Fibroblast of lung (primary cell): ENCODE data around the gene MORN1. TPM values are rescaled to one million over a fixed set of nuclear protein-coding genes. Genes with fewer than 3 reads are reported as not detected.
A peak's percentile ranks its signal among the peaks of the same experiment; 100 is the strongest.

Source experiments
- DNase-seq, 2 donors: peaks; one replicate each; pipeline versions ENCODE4 v3.0.0 to v3.0.0-alpha.2; 2010; ENCODE audit warnings: low read depth in 2 of 2
- H2AFZ ChIP-seq: 2 replicates; pipeline ENCODE4 v1.5.1; 2012; ENCODE audit warnings: low read length, control low read depth, inconsistent platforms
- H3K27ac ChIP-seq: 2 replicates; pipeline ENCODE4 v1.5.1; 2011; ENCODE audit warnings: low read length, control low read depth; ENCODE audit not compliant: insufficient read depth
- H3K27me3 ChIP-seq: 2 replicates; pipeline ENCODE4 v1.5.1; 2011; ENCODE audit warnings: mild to moderate bottlenecking, low read length; ENCODE audit not compliant: control insufficient read depth, insufficient read depth
- H3K36me3 ChIP-seq: 2 replicates; pipeline ENCODE4 v1.5.1; 2011; ENCODE audit warnings: low read length; ENCODE audit not compliant: control insufficient read depth, insufficient read depth
- H3K4me1 ChIP-seq: 2 replicates; pipeline ENCODE4 v1.5.1; 2011; ENCODE audit warnings: low read length; ENCODE audit not compliant: control insufficient read depth, insufficient read depth; ENCODE audit errors: extremely low read depth
- H3K4me2 ChIP-seq: 2 replicates; pipeline ENCODE4 v1.5.1; 2011; ENCODE audit warnings: low read length, control low read depth; ENCODE audit not compliant: insufficient read depth; ENCODE audit errors: extremely low read depth
- H3K4me3 ChIP-seq, 4 experiments: fragments of 200-600 bp in 1 of 4; sonication (generic) in 1 of 4; replicated peaks in 1 of 4; 2 replicates each; pipeline ENCODE4 v1.5.1; 2011 to 2016; ENCODE audit warnings: low read length in 4 of 4, low read depth in 3 of 4, mild to moderate bottlenecking in 3 of 4, control low read depth in 2 of 4, inconsistent platforms in 1 of 4, mixed read lengths in 1 of 4; ENCODE audit not compliant: insufficient read depth in 1 of 4; ENCODE audit errors: control extremely low read depth in 1 of 4
- H3K79me2 ChIP-seq: 2 replicates; pipeline ENCODE4 v1.5.1; 2012; ENCODE audit warnings: mild to moderate bottlenecking, low read length, inconsistent platforms; ENCODE audit not compliant: control insufficient read depth, insufficient read depth
- H3K9ac ChIP-seq: 2 replicates; pipeline ENCODE4 v1.5.1; 2011; ENCODE audit warnings: mild to moderate bottlenecking, low read length, control low read depth; ENCODE audit not compliant: insufficient read depth
- H3K9me3 ChIP-seq: 2 replicates; pipeline ENCODE4 v1.5.1; 2012; ENCODE audit warnings: low read depth, low read length; ENCODE audit not compliant: control insufficient read depth, insufficient read depth
- H4K20me1 ChIP-seq: 2 replicates; pipeline ENCODE4 v1.5.1; 2011; ENCODE audit warnings: low read length; ENCODE audit not compliant: control insufficient read depth, insufficient read depth; ENCODE audit errors: extremely low read depth
- CTCF ChIP-seq, 2 donors: IDR thresholded peaks in 1 of 2; conservative IDR thresholded peaks in 1 of 2; 1 replicate in 1 of 2; 2 replicates in 1 of 2; pipeline ENCODE4 v1.5.1; 2011 to 2012; ENCODE audit warnings: low read length in 2 of 2, control low read depth in 1 of 2, inconsistent platforms in 1 of 2, low read depth in 1 of 2, mild to moderate bottlenecking in 1 of 2
- EZH2 ChIP-seq: IDR thresholded peaks from 2 replicates; pipeline ENCODE4 v1.5.1; 2012; ENCODE audit warnings: low read length, control low read depth, mild to moderate bottlenecking; ENCODE audit errors: missing control alignments
- polyA plus RNA-seq, 2 donors: library from polyadenylated mRNA; depleted of rRNA in 1 of 2; stranded (reverse) in 1 of 2; unstranded in 1 of 2; fragments of >200 nt; gene quantifications; 2 replicates each; pipeline ENCODE4 v1.2.1, GENCODE V29; 2011 to 2012; ENCODE audit warnings: missing spikeins in 1 of 2
- total RNA-seq: library from RNA; depleted of rRNA; stranded (reverse); fragments of >200 nt; gene quantifications from 2 replicates; pipeline ENCODE4 v1.2.1, GENCODE V29; 2014

MORN1 gene
- total and polyA plus RNA-seq, 2 donors (not counting 1 experiment from before 2014, with no cell fraction given): 3.5 to 10.6 TPM

GRCh38 chr1:2282556-2283270 is 108.6 kb downstream of the MORN1 start:
- Histone ChIP-seq H3K4me1 (peaks cover 17% of the 10 kb centered on the region), H3K27ac (no peak overlapping the region), H3K4me3 (no peak overlapping the region), H3K4me2 (no peak overlapping the region), H3K9me3 (no peaks in the 10 kb centered on the region), H4K20me1 (no peaks in the 10 kb centered on the region), H2AFZ (no peak overlapping the region), H3K27me3 (no peaks in the 10 kb centered on the region), H3K79me2 (peaks cover 67% of the 10 kb centered on the region), H3K36me3 (peaks cover 1% of the 10 kb centered on the region), H3K9ac (no peak overlapping the region)
- no peak for DNase-seq
- no peak for TF ChIP-seq EZH2
- no peak for TF ChIP-seq CTCF (conservative IDR thresholded peaks at IDR 0.05 in 1 of 2, IDR thresholded peaks at IDR 0.05 in 1 of 2; ENCODE audit: low read depth in 1 of 2, low read length in 2 of 2)

GRCh38 chr1:2279817-2280216 is 111.5 kb downstream of the MORN1 start:
- H3K27me3 ChIP-seq: no peaks in the 10 kb centered on the region
- peak overlapping the region; percentile 5 for H3K9ac ChIP-seq
- H3K27ac ChIP-seq: peak overlapping the region; percentile 75
- peaks cover 76% of the 10 kb centered on the region for H3K79me2 ChIP-seq
- H2AFZ ChIP-seq: no peak overlapping the region
- no peak overlapping the region for H3K4me3 ChIP-seq
- no peaks in the 10 kb centered on the region for H4K20me1 ChIP-seq
- DNase-seq: no peak
- peaks cover 26% of the 10 kb centered on the region for H3K4me1 ChIP-seq
- H3K36me3 ChIP-seq: peaks cover 4% of the 10 kb centered on the region
- no peaks in the 10 kb centered on the region for H3K9me3 ChIP-seq
- H3K4me2 ChIP-seq: no peak overlapping the region
- no peak for TF ChIP-seq CTCF (conservative IDR thresholded peaks at IDR 0.05 in 1 of 2, IDR thresholded peaks at IDR 0.05 in 1 of 2; ENCODE audit: low read depth in 1 of 2, low read length in 2 of 2)
- TF ChIP-seq EZH2: no peak

DNA sequence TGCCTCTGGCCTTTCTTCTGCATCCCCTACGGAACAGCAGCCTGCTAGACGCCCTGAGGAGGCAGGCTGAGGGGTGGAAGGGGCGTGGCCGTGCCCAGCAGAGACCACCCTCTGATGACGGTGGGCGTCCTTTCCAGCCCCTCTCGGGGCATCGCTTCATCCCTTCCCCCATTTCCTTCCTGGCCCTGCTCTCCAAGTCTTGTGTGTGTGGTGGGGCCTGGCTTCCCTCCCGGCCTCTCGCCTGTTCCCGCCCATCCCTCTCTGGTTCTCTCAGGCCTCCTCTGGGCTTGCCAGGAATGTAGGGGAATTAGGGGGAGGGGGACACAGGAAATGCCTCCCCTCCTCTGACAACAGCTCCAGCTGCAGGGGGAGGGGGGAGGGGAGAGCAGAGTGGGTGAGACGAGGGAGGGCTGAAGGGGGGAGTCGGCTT is 112.1 kb downstream of the MORN1 start:
- TF ChIP-seq CTCF (conservative IDR thresholded peaks at IDR 0.05 in 1 of 2, IDR thresholded peaks at IDR 0.05 in 1 of 2; ENCODE audit: low read depth in 1 of 2, low read length in 2 of 2) (no peak), EZH2 (no peak)
- Histone ChIP-seq H3K4me3 (no peak overlapping the region), H4K20me1 (no peaks in the 10 kb centered on the region), H3K36me3 (peaks cover 4% of the 10 kb centered on the region), H3K4me1 (peaks cover 32% of the 10 kb centered on the region), H2AFZ (no peak overlapping the region), H3K27ac (peak overlapping the region; percentile 75), H3K9me3 (no peaks in the 10 kb centered on the region), H3K9ac (peak overlapping the region; percentile 44), H3K27me3 (no peaks in the 10 kb centered on the region), H3K79me2 (peaks cover 76% of the 10 kb centered on the region), H3K4me2 (peak overlapping the region; percentile 38)
- peak; percentile 93 to 98 for DNase-seq
